ENCODE results near the gene PRPSAP2.
"Not testable (repeated sequence)": the region's sequence is repeated elsewhere in the genome, so short reads cannot be mapped to it uniquely, and the experiment has no call there.

The PRPSAP2 gene

DNA sequence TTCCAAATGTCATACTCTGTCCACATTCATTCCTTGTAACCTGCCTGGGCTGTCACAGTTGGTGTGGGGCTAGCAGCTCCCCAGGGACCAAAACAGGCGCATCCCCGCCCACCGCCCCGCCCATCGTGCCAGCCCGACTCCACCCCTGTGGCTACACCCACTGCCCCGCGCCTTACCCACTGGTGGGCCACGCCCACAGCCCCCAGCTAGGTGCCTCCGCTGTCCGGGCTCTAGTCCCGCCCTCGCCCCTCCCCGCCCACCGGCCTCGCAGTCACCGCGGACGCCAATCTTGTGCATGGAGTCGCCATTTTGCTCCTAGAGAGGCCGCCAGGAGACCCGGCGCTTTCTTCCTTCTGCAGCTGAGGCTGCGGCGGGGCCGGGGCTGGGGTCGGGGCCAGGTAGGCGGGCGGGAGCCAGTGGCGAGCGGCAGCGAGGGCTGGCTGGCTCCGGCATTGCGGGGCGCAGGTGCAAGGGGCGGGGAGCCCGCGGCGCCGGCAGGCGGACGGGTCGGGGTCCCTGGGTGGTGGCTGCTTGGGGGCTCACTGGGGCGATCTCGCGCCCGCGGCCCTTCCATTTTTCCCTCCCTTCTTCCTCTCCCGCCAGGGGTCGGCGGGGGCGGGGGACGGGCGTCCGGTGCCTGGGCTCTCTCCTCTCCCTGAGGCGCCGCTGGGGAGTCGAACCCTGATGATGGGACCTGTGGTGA is at the start of gene PRPSAP2:
Gene PRPSAP2 (plus strand): TSS at position 268 of the 703 bp plus-strand sequence. CDS start 7,703 bp downstream, outside the sequence.
- DNase-seq: peak; percentile 95

GRCh38 chr17:18815924-18816323 is 42.0 kb upstream of the PRPSAP2 start:
- DNase-seq: peak; percentile 35

DNA sequence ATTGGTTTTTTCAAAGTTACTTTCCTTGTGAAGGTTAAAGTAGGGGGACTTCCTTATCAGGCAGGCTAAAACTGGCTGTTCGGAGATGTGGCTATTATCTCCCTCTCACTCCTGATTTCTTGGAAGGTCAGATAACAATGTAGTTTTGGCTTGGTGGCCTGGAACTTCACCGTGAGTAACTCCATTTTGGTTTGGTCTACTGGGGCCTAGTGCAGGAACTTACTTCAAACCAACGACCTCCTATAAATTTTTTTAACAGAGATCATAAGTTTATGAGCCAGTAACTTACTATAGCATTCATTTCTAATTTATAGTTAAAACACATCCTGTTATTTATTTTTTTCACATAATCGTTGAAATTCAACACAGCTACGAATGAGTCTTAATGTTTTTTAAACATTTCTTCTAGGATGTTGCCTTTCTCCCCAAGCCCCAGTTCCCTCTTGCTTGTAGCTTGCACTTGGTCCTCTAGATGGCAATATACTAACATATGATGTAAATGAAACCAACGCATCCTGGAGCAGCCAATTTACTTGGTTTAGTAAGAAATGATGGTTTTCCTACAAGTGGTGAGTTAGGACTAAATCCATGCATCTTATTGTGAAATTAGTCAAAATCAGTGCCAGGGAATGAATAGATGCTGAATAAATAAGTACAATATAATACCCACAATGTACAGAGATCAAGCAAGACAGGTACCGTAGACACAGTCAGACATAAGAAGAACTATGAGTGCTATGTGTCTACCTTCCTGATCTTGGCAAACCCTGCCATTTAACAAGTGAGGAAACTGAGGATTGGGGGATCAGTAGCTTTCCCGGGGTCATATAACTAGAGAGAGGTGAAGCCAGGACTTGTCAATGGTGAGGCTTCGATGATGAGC is 41.2 kb upstream of the PRPSAP2 start:
- DNase-seq: peak; percentile 81

DNA sequence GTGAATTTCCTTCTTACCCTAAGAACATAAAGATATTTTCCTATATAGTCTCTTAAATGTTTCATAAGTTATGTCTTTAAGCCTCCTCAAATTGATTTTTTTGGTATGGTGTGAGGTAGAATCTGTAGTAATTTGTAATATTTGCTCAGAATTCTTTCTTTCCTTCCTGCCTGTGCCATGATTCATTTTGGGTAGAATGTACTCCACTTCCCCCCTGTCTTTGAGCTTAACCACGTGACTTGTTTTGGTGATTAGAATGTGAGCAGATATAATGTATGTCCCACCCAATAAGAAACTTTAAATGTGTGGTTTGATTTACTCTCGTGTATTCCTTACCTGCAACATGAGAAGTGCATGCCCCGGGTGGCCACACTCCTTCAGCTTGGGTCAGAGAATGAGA is 36.5 kb upstream of the PRPSAP2 start:
- not testable (repeated sequence) for DNase-seq

DNA sequence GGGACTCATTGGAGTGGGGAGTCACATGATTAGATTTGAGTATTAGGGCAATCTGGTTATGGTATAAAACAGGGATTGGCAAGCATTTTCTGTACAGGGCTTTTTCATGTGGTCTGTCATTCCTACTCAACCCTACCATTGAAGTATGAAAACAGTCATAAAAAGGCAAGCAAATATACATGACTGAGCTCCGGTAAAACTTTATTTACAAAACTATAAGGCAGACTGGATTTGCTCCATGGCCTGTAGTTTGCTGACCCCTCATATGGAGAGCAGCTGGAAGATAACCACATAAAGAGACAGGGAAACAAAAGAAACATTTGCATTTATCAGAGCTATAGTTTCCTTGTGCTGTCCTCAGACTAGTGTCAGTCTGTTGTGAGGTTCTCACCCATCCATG is 30.3 kb upstream of the PRPSAP2 start:
- DNase-seq: not testable (repeated sequence)

DNA sequence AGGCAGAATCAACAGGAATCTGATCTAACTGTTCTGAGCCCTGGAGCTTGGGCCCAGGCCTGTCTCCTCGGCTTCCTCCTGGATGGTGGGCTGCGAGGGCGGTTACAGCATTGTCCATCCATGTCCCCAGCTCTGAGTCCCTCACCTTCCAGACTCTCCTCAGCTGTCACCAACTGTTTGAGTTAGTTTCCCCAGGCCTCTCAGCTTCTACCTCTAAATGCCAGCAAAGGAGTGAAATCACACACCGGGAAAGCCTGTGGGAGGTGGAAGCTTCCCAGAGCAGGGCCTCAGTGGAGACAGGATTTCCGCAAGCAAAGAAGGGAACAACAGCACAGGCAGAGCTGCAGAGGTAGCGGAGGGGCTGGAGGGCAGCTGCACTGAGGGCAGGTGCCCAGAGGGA is 9.4 kb upstream of the PRPSAP2 start:
- no peak for DNase-seq

DNA sequence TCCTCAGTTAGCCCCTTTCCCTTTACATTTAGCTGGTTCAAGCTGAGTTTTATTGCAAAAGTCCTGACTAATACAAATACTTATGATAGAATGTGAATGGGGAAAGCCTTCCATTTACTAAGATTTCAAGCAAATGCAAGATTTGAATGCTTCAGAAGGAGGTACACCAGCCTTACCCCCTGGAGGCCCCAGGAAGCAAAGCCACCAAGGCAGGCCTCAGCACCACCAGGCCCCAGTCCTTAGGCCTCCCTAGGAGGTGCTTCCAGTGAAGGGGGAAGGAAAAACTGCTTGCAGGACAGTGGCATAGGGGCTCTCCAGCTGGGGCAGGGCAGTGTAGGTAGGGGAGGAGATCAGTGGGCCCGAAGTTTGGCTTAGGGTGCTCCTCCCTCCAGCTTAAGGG is 7.3 kb upstream of the PRPSAP2 start:
- DNase-seq: no peak

GRCh38 chr17:18851201-18851600 is 6.7 kb upstream of the PRPSAP2 start:
- DNase-seq: peak; percentile 33

DNA sequence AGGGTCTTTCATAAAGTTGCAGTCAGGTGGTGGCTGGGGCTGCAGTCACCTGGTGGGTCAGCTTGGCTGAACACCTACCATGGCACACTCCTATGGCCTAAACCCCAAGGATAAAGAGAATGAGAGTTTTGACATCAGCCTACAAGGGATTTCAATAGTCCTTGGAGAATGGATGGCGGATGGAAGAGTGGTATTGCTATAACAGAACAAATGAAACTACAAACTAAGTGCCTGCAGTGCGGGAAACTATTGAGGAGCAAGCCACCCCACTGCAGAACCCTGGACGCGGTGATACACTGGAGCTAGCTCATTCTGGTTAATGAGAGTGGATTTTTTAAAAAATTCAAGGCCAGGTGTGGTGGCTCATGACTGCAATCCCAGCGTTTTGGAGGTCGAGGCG is 3.0 kb upstream of the PRPSAP2 start:
- no peak for DNase-seq

- DNase-seq: peak; percentile 97
Observed at GRCh38 chr17:18855831-18856569, 1.9 kb upstream of the PRPSAP2 start.

DNA sequence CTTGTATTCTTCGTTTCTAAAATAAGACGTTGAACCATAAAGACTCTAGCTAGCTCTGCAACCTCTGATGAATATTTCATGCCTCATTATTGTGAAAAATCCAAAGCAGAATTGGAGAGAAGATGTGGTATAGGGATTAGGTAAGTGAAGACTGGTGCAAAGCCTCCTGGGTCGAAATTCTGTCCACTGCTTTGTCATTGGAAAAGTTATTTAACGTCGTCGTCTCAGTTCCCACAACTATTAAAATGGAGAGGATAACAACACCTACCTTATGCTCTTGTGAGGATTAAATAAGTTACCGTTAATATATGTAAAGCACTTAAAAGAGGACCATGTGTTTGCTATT is 1.4 kb upstream of the PRPSAP2 start:
- DNase-seq: peak; percentile 45

DNA sequence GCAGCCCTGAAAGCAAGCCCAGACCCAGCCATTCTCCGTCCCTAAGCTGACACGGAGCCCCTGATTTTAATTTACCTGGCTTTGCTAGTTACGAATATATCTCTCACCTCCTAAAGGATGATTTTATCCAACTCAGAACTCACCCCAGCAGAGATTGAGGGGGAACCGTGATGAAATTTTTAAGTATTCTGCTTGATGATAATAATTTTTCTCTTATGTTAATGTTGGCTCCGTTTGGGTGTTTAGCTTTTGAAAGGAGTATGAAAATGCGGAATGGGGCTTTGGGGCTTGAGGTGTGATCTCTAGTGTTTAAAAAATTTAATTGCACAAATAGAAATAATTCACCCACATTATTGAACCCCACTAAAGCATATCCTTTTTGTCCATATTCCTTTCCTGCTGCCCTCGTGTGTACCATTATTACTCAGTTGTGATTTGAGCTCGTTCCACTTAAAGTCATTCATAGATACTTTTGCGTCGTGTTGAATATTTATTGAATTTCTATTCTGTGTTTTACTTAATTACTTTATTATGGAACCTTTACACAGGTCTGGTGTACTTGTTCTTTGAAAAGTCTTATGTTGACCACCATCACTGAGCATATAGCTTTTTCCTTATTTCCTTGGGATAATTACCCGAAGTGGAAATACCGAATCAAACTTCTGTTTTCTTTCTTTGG is 775 bp downstream of the PRPSAP2 start:
- DNase-seq: no peak

- DNase-seq: peak; percentile 65
Observed at GRCh38 chr17:18859256-18859655, 1.3 kb downstream of the PRPSAP2 start.

DNA sequence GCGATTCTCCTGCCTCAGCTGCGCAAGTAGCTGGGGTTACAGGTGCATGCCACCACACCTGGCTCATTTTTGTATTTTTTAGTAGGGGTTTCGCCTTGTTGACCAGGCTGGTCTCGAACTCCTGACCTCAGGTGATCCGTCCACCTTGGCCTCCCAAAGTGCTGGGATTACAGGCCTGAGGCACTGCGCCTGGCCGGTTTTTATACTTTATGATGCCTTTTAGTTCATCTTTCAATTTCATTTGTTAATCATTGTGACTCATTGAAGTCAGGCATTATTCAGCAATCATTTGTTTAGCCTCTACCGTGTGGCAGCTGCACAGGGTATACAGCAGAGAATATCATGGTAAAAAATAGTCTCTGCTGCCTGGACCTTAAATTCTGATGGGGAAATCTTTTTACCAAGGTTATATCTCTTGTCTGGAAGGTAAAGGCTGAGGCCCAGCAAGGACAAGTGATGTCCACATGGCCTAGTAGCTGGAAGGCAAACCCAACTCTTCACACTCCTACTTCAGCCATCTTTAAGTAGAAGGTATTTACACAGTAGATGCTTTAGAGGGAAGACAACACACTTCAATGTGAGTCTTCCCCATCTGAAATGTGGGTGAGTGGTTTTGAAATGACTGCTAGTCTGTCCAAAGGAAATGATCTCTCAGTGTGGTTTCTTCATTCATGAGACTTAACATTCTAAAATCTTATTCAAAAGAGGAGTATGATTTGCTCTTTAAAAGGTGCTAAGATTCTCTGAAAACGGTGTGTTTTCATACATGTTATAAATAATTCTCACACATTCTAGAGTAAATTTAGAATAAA is 2.4 kb downstream of the PRPSAP2 start:
- DNase-seq: no peak

- no peak for DNase-seq
Observed at GRCh38 chr17:18862011-18862410, 4.1 kb downstream of the PRPSAP2 start.

GRCh38 chr17:18864996-18865395 is 7.1 kb downstream of the PRPSAP2 start:
- DNase-seq: peak; percentile 62

DNA sequence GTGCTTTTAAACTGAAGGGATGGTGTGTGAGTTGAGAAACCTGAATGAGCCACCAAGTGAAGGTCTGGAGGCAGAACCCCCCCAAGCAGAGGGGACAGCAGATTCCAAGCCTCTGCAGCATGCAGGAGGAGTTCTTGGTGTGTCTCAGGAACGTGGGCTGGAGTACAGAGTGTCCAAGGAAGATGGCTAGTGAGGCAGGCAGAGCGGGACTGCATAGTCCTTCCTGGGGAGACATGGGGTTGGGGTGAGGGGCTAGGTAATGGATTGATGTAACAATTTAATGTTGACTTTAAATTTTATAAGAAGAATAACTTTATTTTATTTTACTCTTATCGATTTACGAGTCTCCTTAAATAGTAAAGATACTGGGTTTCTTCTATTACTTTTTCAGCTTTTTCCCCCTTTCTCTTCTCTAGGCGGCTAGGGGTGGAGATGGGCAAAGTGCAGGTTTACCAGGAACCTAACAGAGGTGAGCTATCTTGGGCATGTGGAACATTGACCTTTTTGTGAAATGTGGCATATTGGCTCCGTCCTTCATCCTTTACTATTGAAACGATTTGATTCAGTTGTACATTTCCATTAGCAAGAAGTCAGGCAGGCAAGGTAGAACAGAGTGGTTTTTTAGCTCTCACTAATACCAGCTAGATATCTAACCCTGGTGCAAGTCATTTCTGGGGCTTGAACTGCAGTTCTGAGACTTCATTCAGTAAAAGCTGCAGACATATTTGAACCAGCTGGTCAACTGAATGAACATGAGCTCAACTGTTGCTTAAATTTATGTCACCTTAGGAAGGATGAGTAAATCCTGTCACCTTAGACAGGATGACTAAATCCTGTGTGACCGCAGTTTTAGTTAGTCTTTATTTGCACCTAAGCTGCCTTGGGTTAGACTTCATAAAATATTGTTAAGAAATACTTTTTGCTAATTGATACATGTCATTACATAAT is 9.2 kb downstream of the PRPSAP2 start:
- no peak for DNase-seq

- DNase-seq: no peak
Observed at GRCh38 chr17:18877104-18877645, 19.2 kb downstream of the PRPSAP2 start.

DNA sequence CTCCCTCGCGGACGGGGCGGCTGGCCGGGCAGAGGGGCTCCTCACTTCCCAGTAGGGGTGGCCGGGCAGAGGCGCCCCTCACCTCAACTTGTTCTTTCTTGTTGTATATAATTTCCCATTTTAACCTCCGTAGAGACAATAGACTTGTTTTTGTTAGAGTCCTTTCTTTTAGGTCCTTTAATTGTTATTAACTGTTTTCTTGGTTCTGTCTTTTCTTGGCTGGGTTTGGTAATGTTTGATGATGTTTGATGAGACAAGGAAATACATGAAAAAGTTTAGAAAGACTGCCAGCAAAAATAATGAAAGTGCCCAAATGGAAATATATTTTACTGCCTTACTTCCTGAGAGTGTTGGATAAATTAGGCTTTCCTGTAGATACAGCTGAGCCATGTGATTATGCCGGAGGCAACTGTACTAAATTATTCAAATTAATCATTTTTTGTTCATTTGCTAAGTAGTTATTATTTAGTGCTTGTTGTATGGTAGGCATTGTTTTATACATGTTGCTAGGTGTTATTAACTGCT is 30.9 kb downstream of the PRPSAP2 start:
- no peak for DNase-seq

- no peak for DNase-seq
Observed at GRCh38 chr17:18889658-18890057, 31.7 kb downstream of the PRPSAP2 start.
